ENCODE measurements around the gene PRPF31. TPM values are rescaled to one million over a fixed set of nuclear protein-coding genes. Genes with fewer than 3 reads are reported as not detected.

PRPF31 gene
- total RNA-seq, 1 donor from 2014 or later = 44.4 TPM

DNA sequence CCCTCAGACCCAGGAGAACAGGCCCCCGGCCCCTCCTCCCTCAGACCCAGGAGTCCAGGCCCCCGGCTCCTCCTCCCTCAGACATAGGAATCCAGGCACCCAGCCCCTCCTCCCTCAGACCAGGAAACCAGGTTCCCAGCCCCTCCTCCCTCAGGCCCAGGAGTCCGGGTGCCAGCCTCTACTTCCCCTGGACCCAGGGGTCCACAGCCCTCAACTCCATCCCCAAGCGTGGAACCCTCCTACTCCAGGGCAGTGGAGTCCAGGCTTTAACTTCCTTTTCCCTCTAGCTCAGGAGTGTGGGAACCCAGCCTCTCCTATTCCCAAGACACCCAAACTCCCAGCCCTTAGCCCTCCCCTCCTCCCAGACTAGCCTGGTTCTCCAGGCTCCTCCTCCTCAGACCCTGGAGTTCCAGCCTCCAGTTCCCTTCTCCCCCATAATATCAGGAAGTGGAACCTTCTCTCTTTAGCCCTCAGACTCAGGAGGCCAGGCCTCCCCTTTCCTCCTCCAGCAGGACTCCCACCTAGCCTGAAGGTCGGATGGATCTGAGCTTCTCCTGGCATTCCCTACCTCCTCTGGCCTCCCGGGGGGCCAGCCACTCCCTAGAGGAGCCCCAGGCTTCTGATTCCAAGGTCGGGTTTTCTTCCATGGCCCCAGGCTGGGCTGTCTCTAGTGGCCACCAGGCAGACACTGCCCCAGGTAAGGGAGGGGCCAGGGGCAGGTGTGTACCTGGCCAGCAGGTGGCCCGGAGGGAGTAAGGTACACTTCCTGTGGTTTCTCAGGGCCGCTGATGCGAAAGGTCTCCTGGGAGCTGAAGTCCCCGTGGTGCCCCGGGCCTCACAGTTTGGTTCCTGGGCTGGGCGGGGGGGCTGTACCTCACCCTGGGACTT, 57.2 kb downstream of the PRPF31 start, which contains the start of gene TMC4:
Gene TMC4, minus strand, starts transcription at position 690 of the 888 bp plus-strand sequence. Its CDS starts 43 bp downstream, at position 647.
- Histone ChIP-seq H3K9me3 (no peaks in the 10 kb centered on the region), H3K4me1 (peaks cover 12% of the 10 kb centered on the region), H3K36me3 (no peaks in the 10 kb centered on the region), H3K27ac (peak within 1 kb of the TSS; percentile 40), H3K4me3 (peak within 1 kb of the TSS in 1 of 2 donors; percentile 27), H3K27me3 (no peaks in the 10 kb centered on the region)
- intact Hi-C loops (cut with DNase I) = no loop called here
- DNase-seq (ENCODE audit: extremely low spot score in 2 of 2) = no peak
- TF ChIP-seq POLR2A (IDR thresholded peaks at IDR 0.05) (no peak), POLR2AphosphoS5 (IDR thresholded peaks at IDR 0.05; ENCODE audit: insufficient read depth in 1 of 2, low read depth in 1 of 2) (no peak)
- TF ChIP-seq, protein P1, sequence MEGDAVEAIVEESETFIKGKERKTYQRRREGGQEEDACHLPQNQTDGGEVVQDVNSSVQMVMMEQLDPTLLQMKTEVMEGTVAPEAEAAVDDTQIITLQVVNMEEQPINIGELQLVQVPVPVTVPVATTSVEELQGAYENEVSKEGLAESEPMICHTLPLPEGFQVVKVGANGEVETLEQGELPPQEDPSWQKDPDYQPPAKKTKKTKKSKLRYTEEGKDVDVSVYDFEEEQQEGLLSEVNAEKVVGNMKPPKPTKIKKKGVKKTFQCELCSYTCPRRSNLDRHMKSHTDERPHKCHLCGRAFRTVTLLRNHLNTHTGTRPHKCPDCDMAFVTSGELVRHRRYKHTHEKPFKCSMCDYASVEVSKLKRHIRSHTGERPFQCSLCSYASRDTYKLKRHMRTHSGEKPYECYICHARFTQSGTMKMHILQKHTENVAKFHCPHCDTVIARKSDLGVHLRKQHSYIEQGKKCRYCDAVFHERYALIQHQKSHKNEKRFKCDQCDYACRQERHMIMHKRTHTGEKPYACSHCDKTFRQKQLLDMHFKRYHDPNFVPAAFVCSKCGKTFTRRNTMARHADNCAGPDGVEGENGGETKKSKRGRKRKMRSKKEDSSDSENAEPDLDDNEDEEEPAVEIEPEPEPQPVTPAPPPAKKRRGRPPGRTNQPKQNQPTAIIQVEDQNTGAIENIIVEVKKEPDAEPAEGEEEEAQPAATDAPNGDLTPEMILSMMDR (IDR thresholded peaks at IDR 0.05) = no peak

DNA sequence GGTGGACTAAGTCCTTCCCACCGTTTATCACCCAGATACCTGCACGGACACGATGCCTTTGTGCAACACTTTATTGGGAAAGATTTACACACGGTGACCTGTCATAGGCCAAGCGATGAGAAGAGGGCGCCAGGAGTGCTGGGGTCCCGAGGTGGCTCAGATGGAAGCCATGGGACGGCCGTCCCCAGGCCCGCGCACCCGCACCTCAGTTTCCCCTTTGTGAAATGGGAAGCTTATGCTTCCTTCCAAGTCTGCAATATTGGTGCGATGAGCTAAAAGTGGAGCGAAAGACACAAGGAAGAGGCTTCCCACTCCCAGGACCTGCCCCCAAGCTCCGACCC, 57.8 kb downstream of the PRPF31 start:
- TF ChIP-seq, protein P1 (IDR thresholded peaks at IDR 0.05) = no peak
- TF ChIP-seq POLR2A (IDR thresholded peaks at IDR 0.05) = no peak
- TF ChIP-seq POLR2AphosphoS5 (IDR thresholded peaks at IDR 0.05; ENCODE audit: insufficient read depth in 1 of 2, low read depth in 1 of 2) = no peak
- no peaks in the 10 kb centered on the region for H3K27me3 ChIP-seq
- DNase-seq (ENCODE audit: extremely low spot score in 2 of 2) = no peak
- no peaks in the 10 kb centered on the region for H3K9me3 ChIP-seq
- no peaks in the 10 kb centered on the region for H3K36me3 ChIP-seq
- peak overlapping the region; percentile 40 for H3K27ac ChIP-seq
- intact Hi-C loops (cut with DNase I) = no loop called here
- peak overlapping the region in 1 of 2 donors; percentile 27 for H3K4me3 ChIP-seq
- peaks cover 8% of the 10 kb centered on the region for H3K4me1 ChIP-seq

DNA sequence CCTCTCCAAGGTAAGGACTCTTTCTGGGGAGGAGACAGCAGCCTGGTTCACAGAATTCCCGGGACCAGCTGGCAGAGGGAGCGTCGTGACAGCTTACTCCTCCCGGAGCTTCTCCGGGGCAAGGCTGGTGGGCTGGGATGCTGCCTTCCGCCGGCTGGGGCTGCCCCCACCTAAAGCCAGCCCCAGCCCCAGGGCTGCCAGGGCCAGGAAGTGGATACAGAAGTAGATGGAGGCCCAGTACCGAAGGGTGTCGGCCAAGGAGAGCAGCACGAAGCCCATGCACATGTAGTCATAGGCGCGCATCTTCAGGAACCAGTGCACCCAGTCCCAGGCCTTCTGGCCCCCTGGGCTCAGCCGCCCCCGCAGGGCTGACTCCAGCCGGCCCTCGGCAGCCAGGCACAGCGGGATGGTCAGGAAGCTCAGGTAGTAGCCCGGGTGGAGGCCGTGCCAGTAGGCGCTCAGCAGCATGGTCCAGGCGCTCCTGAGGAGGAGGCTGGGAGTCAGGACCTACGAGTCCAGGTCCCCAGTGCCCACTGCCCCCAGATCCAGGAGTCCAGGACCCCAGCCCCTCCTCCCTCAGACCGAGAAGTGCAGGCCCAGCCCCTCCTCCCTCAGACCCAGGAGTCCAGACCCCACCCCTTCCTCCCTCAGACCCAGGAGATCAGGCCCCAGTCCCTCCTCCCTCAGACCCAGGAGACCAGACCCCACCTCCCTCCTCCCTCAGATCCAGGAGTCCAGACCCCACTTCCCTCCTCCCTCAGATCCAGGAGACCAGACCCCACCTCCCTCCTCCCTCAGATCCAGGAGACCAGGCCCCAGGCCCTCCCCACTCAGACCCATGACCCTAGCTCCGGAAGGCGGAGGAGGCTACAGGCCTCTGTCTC, 58.6 kb downstream of the PRPF31 start:
- peaks cover 8% of the 10 kb centered on the region for H3K4me1 ChIP-seq
- H3K36me3 ChIP-seq = no peaks in the 10 kb centered on the region
- intact Hi-C loops (cut with DNase I) = no loop called here
- TF ChIP-seq POLR2AphosphoS5 (IDR thresholded peaks at IDR 0.05; ENCODE audit: insufficient read depth in 1 of 2, low read depth in 1 of 2) = no peak
- no peak for TF ChIP-seq POLR2A (IDR thresholded peaks at IDR 0.05)
- TF ChIP-seq, protein P1 (IDR thresholded peaks at IDR 0.05) = no peak
- no peak overlapping the region for H3K27ac ChIP-seq
- H3K4me3 ChIP-seq = no peak overlapping the region
- no peaks in the 10 kb centered on the region for H3K9me3 ChIP-seq
- no peak for DNase-seq (ENCODE audit: extremely low spot score in 2 of 2)
- no peaks in the 10 kb centered on the region for H3K27me3 ChIP-seq

DNA sequence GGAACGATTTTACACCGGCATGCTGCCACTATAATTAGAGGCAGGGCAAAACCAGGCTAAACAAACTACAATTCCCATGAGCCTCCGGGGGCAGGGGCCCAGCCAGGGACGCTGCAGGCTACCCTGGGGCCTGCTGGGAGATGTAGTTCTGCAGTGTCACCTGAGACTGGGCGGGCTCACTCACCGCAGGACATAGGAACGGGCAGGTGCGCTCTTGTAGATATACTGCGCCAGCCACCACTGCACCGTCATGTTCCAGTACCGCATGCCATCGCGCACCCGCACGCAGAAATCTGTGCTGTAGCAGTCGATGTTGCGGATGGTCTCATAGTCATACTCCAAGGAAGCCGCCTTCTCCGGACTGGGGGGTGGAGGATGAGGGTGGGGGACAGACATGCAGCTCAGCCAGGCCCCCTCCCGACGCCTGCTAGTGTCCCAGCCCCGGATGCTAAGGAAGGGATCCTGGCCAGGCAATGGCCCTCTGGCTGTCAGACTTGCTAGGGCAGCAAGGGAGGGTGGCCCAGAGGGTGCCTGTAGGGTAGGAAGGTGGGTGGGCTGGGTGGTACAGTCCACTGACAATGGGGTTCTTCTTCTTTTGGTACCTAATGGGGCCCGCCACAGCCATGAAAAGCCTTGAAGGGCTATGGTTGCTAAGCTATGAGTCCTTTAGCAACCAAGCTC, 63.2 kb downstream of the PRPF31 start:
- no peak overlapping the region for H3K4me3 ChIP-seq
- no peaks in the 10 kb centered on the region for H3K27me3 ChIP-seq
- H3K9me3 ChIP-seq = no peaks in the 10 kb centered on the region
- H3K4me1 ChIP-seq = no peaks in the 10 kb centered on the region
- intact Hi-C loops (cut with DNase I) = no loop called here
- no peak overlapping the region for H3K27ac ChIP-seq
- no peaks in the 10 kb centered on the region for H3K36me3 ChIP-seq
- TF ChIP-seq POLR2AphosphoS5 (IDR thresholded peaks at IDR 0.05; ENCODE audit: insufficient read depth in 1 of 2, low read depth in 1 of 2) (no peak), POLR2A (IDR thresholded peaks at IDR 0.05) (no peak)
- TF ChIP-seq, protein P1 (IDR thresholded peaks at IDR 0.05) = no peak
- no peak for DNase-seq (ENCODE audit: extremely low spot score in 2 of 2)
